Measurements from ENCODE around the gene APMAP.

Gene APMAP

DNA sequence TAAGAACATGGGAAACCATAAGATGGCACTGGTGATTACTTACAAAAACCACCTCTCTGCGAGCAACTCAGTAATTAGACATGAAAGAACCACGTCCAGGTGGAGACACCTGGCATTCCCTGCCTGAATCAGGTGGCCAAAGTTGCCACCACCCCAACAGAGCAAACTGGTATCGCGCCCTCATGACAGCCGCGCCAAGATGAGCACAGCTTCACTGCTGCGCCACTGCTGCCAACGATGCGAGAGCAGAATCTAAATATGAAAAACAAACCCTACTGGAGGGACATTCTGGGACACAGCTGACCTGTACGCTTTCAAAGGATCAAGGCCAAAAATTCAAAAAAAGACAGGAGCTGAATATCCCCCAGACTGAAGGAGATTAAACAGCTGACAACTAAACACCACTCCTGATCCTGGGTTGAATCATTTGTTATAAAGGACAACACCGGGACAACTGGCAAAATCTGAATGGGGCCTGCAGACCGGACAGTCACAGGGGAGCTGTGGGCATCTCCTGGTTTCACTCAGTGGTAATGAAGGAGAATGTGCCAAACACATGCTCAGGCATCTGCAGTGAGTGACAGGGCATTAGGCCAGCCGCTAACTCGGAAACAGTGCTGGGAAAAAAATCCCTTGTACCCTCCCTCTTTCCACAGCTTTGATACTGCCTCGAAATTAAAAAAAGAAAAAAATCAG is 26.1 kb downstream of the APMAP start:
- no peak for DNase-seq (ENCODE audit: low spot score)

DNA sequence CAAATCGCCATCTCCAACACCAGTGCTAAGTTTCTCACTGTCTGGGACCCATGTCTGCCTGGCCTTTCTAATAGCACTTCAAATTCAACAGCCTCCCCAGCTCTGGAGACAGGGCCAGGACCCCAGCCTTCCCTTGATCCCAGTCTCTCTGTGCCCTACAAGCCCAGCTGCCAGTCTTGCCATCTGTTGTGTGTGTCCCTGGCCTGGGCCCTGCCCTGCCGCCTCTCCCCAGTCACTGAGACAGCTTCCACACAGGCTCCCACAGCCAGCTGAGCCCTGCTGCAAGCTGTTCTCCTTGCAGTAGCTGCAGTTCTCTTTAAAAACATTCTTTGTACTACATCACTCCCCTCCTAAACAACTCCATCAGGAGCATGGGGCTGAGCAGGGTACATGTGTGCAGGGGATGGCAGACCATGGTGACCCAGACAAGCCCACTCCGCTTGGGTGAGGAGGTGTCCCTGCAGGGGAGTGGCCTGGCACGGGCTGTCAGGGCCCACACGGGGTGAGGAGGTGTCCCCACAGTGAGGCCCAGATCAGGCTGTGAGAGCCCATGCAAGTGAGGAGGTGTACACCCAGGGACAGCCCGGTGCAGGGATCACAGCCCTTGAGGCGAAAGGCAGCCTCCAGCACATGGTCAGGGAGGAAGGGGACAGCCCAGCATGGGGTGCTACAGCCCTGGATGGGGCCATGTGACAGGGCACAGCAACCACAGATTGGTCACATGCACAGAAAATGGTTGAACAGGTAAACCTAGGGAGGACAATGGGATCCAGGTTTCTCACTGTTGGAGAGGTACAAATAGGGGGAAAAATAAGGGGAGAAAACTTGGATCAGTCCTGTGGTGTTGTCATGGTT is 27.3 kb downstream of the APMAP start:
- DNase-seq (ENCODE audit: low spot score): no peak

DNA sequence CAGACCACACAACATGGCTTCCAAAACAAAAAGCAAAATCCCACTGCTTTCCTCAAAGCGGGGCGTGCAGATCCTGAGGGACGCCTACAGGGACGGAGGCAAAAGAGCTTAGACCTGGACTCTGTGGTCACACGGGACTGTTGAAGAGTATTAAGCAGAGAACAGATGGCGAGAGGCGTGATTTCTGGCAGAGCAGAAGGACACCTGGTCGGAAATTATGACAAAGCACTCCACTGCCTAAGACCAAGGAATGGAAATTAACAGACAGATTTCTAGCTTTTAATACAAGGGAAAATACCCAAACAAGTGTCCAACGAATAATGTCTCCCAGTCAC is 28.1 kb downstream of the APMAP start:
- no peak for DNase-seq (ENCODE audit: low spot score)

DNA sequence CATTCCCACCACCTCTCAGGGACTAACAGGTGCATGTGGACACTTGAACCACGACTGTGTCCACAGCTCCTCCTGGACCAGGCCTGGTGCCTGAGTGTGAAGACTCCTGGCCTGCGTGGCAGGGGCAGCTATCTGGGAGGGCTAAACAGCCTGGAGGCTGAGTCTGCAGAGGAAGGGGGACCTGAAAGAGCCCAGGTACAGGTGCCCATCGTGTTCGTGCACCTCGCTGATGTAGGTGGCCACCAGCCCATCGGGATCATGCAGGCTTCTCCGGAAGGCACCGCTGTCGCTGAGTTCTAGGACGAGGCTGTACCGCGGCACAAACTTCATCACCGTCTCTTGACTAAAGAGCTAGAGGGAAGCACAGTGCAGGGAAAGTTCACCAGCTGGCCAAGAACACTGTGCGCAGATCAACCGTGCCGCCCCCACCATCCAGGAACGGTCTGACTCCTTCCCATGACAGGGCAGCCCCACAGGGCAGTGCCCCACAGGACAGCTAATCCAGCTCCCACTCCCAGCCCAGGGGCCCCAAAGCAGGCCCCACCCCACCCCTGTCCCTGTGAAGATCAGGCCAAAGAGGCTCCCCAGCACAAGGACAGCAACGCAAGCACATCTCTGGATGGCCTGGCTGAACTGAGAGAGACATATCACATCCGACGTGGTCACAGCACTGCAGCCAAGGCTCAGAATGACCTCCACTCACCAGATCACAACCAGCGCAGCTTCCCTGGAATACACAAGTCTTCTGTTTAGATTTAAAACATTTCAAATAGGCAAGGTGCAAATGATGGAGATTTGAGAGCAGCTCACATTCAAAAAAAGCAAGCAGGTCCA is 28.7 kb downstream of the APMAP start:
- DNase-seq (ENCODE audit: low spot score): no peak

DNA sequence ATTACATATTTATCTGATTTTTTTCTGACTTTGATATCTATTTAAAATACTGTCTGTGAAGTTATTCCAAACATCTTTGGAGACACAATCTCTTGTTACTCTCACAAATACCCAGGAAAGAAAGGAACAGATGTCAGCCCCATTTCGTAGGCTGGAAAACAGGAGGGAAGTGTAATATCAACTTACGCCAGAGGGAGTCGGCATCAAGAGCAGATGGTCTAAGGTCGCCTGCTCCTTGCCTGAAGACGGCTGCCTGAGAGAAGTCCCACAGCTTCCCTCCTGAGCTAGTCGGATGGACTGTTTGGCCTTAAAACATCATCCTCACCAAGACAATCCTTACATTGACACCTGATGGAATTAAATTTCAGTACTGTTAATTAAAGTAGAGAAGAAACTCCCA is 30.0 kb downstream of the APMAP start:
- DNase-seq (ENCODE audit: low spot score): no peak

DNA sequence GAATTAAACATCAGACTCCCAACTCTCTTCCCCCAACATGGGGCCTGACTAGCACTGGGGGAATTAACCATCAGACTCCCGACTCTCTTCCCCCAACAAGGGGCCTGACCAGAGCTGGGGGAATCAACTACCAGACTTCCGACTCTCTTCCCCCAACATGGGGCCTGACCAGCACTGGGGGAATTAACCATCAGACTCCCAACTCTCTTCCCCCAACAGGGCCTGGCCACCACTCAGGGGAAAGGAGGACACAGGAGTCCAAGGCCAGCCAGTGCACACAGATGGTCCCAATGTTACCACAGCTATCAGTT is 30.4 kb downstream of the APMAP start:
- no peak for DNase-seq (ENCODE audit: low spot score)

DNA sequence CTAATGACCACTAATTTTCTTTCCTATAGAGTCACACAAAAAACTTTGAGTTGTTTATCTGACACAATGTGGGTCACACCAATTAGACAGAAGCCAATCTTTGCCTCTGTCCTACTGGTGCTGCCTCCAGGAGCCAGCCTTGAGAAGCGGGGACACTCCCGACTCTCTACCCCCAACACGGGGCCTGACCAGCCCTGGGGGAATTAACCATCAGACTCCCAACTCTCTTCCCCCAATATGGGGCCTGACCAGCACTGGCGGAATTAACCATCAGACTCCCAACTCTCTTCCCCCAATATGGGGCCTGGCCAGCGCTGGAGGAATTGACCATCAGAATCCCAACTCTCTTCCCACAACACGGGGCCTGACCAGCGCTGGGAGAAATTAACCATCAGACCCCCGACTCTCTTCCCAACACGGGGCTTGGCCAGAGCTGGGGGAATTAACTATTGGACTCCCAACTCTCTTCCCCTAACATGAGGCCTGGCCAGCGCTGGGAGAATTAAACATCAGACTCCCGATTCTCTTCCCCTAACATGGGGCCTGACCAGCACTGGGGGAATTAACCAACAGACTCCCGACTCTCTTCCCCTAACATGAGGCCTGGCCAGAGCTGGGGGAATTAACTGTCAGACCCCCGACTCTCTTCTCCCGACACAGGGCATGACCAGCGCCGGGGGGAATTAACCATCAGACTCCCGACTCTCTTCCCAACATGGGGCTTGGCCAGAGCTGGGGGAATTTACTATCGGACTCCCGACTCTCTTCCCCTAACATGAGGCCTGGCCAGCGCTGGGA is 31.0 kb downstream of the APMAP start:
- DNase-seq (ENCODE audit: low spot score): no peak

DNA sequence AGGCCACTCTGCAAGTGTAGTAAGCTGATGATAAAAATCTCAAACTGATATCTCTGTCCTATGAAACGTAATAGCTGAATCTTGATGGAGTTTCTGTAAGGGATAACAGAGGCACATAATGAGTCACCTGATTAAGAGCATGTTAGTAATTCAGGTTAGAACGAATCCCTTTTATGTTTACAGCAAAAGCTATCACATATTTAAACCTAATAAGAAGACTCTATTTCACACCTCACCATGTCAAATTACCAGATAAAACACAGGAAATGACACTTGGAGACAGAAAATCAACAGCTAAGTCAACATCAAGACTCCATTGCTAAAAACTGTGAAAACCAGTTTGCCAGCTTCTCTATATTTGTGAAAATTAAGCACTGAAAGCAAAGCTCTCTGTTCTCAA is 31.7 kb downstream of the APMAP start:
- DNase-seq (ENCODE audit: low spot score): no peak

DNA sequence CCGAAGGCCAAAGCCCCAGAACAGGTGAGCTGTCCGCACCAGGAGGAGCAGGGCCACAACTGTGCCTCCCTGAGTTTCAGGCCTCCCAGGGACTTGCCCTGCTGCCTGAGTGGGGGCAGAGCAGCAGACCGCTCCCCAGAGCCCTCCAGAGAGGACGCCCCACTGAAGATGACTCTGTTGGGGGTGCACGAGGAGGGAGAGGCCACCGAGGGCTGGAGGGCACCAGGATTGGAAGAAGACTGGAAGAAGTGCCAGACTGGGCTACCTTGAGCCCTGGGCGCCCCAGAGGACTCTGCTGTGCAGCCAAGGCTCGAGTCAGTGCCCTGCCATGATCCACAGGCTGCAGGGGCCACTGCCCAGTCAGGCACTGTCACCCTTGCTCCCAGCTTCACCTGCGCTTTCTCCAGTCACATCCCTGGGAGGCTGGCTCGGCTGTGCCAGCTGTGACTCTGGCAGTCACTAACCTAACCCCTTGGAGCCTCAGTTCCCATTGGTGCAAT is 32.2 kb downstream of the APMAP start:
- DNase-seq (ENCODE audit: low spot score): no peak

DNA sequence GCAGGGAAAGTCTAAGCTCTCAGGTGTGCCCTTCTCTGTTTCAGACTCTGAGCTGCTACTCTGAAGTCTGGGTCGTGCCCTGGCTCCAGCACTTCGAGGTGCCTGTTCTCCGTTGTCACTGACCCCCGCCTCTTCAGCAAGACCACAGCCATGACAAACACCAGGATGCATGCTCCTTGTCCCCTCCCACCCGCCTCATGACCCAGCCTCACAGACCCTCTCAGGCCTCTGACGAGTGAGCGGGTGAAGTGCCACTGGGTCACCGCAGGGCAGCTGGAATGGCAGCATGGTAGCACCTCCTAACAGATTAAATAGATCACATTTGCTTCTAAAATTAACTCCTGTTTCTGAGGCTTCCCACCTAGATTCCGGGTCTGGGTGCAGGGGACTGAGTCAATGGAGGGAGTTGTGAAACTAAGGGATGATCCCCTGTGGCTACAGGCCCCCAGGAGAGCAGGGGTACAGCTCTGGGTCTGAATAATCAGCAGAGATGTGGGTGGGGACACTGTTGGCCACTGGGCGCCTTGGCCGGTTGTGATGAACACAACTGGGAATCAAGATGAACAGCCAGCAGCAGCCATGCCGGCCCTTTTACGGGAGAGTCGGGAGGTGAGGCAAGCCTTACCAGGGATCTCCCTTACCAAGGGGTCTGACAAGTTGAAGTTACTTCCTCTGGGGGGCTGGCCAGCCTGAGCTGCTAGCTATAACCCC is 32.8 kb downstream of the APMAP start:
- DNase-seq (ENCODE audit: low spot score): no peak

DNA sequence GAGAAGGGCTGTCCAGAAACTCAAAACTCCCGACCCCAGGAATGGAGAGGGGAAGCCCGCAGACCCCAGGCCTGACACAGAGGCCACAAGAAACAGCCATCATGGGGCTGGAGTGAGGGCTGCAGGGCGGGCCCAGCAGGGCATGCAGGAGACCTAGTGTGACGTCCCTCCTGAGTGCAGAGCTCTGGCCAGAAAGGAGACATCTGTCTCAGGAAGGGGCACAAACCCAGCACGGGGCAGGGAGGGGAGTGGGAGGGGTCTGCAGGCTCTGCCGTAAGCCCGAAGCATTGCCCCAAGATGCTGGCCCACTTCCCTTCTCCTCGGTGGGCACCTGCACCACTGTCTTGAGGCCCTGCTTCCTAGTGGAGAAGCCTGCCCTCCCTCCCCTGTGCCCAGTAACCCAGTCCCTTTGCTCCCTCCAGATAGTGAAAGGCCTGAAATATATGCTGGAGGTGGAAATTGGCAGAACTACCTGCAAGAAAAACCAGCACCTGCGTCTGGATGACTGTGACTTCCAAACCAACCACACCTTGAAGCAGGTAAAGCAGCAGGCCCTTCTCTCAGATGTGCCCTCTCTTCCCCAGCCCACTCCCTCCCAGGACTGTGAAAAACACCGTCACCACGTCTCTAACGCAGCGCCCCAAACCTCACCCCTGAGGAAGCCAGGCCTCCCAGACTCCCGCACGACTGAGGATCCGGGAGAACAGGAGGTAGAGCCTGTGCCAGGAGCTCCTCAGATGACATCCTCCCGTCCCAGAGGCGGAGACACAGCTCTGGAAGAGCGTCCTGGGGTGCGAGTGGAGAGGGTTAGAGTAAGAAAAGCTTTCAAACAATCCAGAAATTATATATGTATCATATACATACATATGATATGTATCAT is 33.8 kb downstream of the APMAP start:
- no peak for DNase-seq (ENCODE audit: low spot score)

DNA sequence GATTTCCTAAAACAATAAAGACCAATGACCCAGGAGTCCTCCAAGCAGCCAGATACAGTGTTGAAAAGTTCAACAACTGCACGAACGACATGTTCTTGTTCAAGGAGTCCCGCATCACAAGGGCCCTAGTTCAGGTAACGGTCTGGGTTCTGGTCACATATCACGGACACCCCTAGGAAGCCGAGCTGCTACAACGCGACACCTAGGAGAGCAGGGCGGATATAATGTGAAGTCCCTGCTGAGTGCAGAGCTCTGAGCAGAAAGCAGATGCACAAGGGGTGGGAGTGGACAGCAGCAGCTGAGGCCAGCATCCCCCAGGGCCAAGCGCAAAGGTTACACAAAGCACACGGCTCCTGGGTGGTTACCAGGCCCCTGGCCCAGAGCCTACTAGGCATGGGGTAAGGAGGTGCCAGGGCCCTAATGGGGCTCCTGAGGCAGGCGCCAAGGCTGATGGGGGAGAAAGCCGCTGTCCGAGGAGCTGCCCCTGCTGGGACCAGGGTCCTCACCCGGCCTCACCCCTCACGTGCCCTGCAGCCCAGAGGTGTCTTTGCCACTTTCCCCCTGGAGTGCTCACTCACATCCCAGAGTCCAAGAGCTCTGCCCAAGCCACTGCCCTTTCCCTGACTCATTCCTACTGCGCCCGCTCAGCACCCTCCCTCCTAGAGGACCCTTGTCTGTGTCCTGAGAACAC is 35.1 kb downstream of the APMAP start:
- DNase-seq (ENCODE audit: low spot score): no peak

DNA sequence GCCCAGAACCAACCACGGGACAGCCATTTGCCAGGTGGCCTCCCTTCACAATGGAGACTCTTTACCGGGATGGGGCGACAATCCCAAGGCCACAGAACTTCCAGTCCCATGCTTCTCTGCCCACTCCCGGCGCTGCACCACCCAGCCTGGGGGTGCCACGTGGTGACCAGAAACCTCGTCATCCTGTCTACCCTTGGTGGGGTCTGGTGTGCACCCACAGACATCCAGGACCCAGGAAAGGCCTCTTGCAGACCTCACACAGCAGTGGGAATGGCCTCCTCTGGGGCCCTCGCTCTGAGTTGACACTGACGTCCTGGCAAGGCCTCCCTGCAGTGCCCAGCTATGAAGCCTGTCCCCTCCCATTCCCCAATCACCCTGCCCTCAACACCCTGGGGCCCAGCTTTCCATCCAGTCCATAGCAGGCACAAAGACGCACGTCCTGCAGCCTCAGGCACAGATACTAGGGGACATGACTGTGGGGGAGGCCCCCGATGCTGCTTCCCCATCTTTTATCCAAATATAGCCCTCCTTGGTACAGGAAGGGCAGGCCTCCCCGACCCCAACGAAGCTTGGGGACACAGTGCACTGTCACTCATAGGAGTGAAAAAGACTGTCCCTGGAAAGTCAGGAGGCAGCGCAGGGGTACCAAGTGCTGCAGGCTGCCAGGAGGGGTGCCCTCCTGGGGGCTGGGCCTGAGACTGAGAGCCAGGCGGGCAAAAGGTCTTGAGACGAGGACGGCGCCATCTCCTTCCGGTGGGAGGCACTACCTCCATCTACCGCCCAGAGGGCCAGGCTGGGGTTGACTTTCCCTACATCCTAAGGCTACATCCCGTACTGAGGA is 36.3 kb downstream of the APMAP start:
- DNase-seq (ENCODE audit: low spot score): no peak

DNA sequence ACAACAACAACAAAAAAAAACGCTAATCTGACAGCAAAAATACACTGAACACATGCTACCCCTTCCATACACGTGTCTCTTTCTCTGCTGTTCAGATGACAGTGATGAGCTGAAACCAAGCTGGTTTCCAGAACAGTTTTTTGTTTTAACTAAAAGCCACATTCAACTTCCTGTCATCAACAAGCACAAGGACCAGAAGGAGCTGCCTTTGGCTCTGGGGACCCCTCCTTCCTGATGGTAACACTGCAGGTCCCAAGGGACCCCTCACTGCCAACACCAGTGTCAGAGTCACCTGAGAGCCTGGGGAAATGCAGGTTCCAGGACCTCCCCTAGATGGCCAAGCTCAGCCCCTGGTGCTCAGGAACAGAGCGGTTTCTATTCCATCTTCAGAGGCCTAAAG is 37.5 kb downstream of the APMAP start:
- DNase-seq (ENCODE audit: low spot score): no peak

DNA sequence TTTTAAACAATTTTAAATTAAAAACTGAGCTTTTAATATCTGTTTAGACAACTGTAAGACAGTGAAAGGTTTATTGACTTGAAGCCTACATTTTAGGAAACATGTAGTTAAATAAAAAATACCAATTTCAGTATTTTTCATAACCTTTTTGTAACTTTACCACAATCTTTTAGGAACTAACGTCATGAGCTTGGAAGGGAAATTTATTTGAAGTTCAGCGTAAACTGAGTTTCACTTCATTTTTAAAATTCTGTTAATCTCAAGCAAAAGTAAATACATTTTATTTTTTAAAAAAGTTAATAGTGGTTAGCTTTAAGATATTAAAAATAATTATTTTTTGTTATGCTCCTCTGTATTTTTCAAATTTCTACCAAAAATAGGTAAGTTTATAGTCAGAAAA is 38.0 kb downstream of the APMAP start:
- no peak for DNase-seq (ENCODE audit: low spot score)

DNA sequence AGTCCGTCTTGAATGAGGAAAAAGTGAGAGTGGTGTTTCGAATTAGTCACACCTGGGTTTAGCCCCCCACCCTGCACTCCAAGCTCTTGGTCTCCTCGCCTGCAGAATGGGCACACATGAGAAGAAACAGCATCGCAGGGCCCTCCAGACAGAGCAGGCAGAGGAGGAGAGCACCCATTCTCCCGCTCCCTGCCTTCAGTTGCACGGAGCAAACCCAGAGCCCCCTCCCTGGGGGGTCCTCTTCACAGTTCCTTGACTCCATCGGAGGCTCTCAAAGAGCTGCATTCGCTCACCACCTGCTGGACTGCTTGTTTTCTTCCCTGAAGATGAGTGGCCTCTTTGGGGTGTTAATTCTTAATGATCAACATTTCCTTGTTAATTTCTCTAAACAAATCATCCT is 38.4 kb downstream of the APMAP start:
- no peak for DNase-seq (ENCODE audit: low spot score)

DNA sequence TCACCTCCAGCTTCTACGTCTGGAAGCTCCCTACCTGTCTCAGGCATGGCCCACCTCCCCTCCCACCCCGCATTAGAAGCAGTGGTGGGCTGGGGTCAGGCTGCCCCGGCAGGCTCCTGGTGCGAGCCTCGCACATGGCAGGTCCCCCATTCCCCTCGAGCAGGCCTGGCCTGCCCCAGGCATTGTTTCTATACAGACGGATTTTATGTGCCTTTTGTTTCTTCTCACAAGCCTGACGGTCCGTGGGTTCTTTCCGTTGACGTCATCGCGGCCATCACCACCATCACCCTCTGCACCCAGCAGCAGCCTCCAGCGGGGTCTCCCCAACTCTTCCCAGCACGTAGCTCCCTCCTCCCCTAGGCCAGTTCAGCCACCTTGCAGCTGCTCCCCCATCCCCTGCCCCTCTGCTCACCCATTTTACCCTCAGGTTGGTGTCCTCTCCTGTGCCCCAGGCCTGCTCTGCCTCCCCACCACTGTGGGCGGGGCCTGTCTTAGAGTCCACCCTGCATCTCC is 38.9 kb downstream of the APMAP start:
- no peak for DNase-seq (ENCODE audit: low spot score)

DNA sequence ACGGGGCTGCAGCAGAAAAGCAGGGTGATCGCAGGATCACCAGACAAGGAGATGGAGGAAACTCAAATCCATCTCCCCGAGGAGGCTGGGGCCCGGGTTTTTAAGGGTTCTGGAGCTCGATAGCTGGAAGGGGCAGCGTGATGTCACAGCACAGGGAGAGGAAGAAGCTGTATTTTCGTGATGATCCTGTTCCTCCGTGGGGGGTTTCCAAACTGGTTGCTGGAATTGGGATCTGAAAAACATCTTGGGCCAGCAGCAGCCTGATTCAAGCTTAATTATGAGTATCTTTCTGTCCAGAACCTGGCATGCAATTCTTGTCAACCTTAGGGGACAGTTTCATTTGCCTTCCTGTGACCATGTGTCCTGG is 39.4 kb downstream of the APMAP start:
- DNase-seq (ENCODE audit: low spot score): no peak
